T-helper 17 cell (primary cell): ENCODE data around the gene CHD3. TPM values are rescaled to one million over a fixed set of nuclear protein-coding genes. Genes with fewer than 3 reads are reported as not detected.

Experiments used
- ATAC-seq: fragments of 150-1000 bp; cut with Tn5 transposase; 2 replicates; pipeline ENCODE4 v1.10.0; 2021; ENCODE audit warnings: mild to moderate bottlenecking, moderate library complexity
- DNase-seq, 3 donors: peaks; one replicate each; pipeline versions ENCODE4 v3.0.0 to v3.0.0-alpha.2; 2020 to 2021
- H3K9me3 ChIP-seq: one replicate; pipeline ENCODE4 v1.7.0; 2013; ENCODE audit warnings: low read length, mild to moderate bottlenecking; ENCODE audit not compliant: control insufficient read depth, poor library complexity, severe bottlenecking
- H3K27ac Mint-ChIP-seq: one replicate; pipeline ENCODE4 v1.8.0; 2022; ENCODE audit warnings: mild to moderate bottlenecking, moderate library complexity, mixed read lengths
- H3K27me3 Mint-ChIP-seq: one replicate; pipeline ENCODE4 v1.8.0; 2022; ENCODE audit warnings: mixed read lengths
- H3K36me3 Mint-ChIP-seq: one replicate; pipeline ENCODE4 v1.8.0; 2022; ENCODE audit warnings: low read depth, mixed read lengths
- H3K4me1 Mint-ChIP-seq: one replicate; pipeline ENCODE4 v1.8.0; 2022; ENCODE audit warnings: mild to moderate bottlenecking, mixed read lengths
- H3K4me3 Mint-ChIP-seq: one replicate; pipeline ENCODE4 v1.8.0; 2022; ENCODE audit warnings: mild to moderate bottlenecking, moderate library complexity, mixed read lengths
- total RNA-seq, 4 donors: library from RNA in 2 of 4; stranded (reverse) in 2 of 4; gene quantifications; one replicate each; pipeline ENCODE4 v1.2.3 and lab custom pipeline; 2022 to 2026

The CHD3 gene
- total RNA-seq, 2 donors from 2014 or later, result 219 TPM

DNA sequence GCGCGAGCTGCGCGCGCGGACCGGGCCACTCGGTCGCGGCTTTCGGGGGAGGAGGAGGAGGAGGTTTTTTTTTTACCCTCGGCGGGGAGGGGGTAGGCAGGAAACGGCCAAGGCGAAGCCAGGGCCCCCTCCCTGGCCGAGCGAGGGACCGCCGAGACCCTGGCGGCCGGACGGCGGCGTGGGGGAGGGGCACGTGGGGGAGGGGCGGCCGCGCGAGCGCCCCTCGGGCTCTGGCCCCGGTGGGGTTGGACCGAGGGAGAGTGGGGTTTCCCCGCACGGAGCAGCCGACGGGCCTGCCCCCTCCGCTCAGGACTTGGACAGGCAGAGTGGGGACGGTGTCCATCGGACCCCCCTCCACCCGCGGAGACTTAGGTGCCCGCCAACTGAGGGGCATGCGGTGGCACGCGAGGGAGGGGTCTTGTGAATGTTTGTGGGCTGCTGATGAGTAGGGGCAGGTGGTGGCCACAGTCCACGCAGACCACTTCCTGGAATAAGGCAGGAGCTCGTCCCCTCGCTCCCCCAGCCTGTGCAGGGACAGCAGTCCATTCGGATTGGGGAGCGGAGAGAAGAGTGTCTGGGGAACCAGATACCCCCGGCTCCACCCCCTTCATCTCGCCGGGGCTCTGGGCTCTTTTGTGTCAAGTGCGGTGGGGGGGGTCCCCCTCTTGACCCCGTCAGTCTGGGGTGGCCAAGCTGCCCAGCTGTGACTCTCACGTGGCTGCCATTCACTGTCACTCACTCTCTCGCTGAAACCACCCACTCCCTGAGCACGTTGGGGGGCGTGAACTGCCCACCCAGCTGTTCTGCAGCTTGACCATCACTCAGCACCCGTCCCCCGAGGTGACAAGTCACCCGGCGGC is 3.0 kb upstream of the CHD3 start:
- no peaks in the 10 kb centered on the region for H3K9me3 ChIP-seq
- peaks cover 17% of the 10 kb centered on the region for H3K4me1 Mint-ChIP-seq
- H3K36me3 Mint-ChIP-seq, result peaks cover 6% of the 10 kb centered on the region
- H3K27me3 Mint-ChIP-seq, result no peaks in the 10 kb centered on the region
- ATAC-seq, result no peak
- H3K4me3 Mint-ChIP-seq, result no peak overlapping the region
- DNase-seq, result peak; percentile 16 to 32 (median 20)
- H3K27ac Mint-ChIP-seq, result no peak overlapping the region

- Mint-ChIP-seq H3K27ac (no peak overlapping the region), H3K4me1 (peaks cover 17% of the 10 kb centered on the region), H3K4me3 (no peak overlapping the region), H3K36me3 (peaks cover 8% of the 10 kb centered on the region), H3K27me3 (no peaks in the 10 kb centered on the region)
- H3K9me3 ChIP-seq, result no peaks in the 10 kb centered on the region
- ATAC-seq (peak; percentile 27), DNase-seq (peak; percentile 36 to 65 (median 43))
These were observed 2.2 kb upstream of the CHD3 start for GRCh38 chr17:7886227-7887037.

GRCh38 chr17:7887038-7887481 is 1.5 kb upstream of the CHD3 start:
- H3K36me3 Mint-ChIP-seq, result peaks cover 8% of the 10 kb centered on the region
- no peak overlapping the region for H3K4me3 Mint-ChIP-seq
- H3K27me3 Mint-ChIP-seq, result no peaks in the 10 kb centered on the region
- no peak overlapping the region for H3K27ac Mint-ChIP-seq
- H3K4me1 Mint-ChIP-seq, result peaks cover 17% of the 10 kb centered on the region
- DNase-seq (no peak), ATAC-seq (peak; percentile 0)
- H3K9me3 ChIP-seq, result no peaks in the 10 kb centered on the region

- Mint-ChIP-seq H3K4me3 (no peak overlapping the region), H3K4me1 (peaks cover 17% of the 10 kb centered on the region), H3K36me3 (peaks cover 8% of the 10 kb centered on the region), H3K27me3 (no peaks in the 10 kb centered on the region), H3K27ac (no peak overlapping the region)
- DNase-seq, result peak; percentile 65 to 82 (median 76)
- no peaks in the 10 kb centered on the region for H3K9me3 ChIP-seq
- ATAC-seq, result peak; percentile 76
These were observed 956 bp upstream of the CHD3 start for GRCh38 chr17:7887482-7888183.

GRCh38 chr17:7889166-7889955 is 772 bp downstream of the CHD3 start:
- Mint-ChIP-seq H3K27me3 (no peaks in the 10 kb centered on the region), H3K36me3 (peaks cover 12% of the 10 kb centered on the region), H3K4me1 (peaks cover 17% of the 10 kb centered on the region), H3K4me3 (no peak overlapping the region), H3K27ac (no peak overlapping the region)
- DNase-seq, result peak in 2 of 3 donors; percentile 20 to 28
- no peak for ATAC-seq
- H3K9me3 ChIP-seq, result no peaks in the 10 kb centered on the region

- Mint-ChIP-seq H3K27ac (no peak overlapping the region), H3K27me3 (no peaks in the 10 kb centered on the region), H3K4me3 (no peak overlapping the region), H3K4me1 (peaks cover 25% of the 10 kb centered on the region), H3K36me3 (peaks cover 23% of the 10 kb centered on the region)
- H3K9me3 ChIP-seq, result no peaks in the 10 kb centered on the region
- no peak for DNase-seq
- no peak for ATAC-seq
These were observed 4.7 kb downstream of the CHD3 start for GRCh38 chr17:7893187-7893880.

DNA sequence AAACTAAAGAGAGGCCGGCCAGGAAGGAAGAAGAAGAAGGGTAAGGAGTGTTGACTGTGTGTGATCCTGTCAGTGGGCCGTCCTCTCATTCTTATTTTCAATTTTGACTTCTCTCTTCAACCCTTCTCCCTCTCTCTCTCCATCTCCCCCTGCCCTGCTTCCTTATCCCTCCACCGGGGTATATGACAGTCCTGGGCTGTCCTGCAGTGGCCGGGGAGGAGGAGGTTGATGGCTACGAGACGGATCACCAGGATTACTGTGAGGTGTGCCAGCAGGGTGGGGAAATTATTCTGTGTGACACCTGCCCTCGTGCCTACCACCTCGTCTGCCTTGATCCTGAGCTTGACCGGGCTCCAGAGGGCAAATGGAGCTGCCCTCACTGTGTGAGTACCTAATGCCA is 5.6 kb downstream of the CHD3 start:
- Mint-ChIP-seq H3K36me3 (peaks cover 27% of the 10 kb centered on the region), H3K4me3 (no peak overlapping the region), H3K27me3 (no peaks in the 10 kb centered on the region), H3K4me1 (peaks cover 23% of the 10 kb centered on the region), H3K27ac (peak overlapping the region; percentile 21)
- ATAC-seq (no peak), DNase-seq (no peak)
- no peaks in the 10 kb centered on the region for H3K9me3 ChIP-seq

DNA sequence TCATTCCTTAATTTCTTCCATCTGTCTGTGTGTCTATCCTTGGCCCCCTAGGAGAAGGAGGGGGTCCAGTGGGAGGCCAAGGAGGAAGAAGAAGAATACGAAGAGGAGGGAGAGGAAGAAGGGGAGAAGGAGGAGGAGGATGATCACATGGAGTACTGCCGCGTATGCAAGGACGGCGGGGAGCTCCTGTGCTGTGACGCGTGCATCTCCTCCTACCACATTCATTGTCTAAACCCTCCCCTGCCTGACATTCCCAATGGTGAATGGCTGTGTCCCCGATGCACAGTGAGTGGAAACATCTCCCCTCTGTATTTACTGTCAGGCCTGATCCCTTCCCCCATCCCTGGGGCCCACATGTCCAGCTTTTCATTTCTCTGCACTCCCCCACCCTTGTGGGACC is 6.3 kb downstream of the CHD3 start:
- no peak for DNase-seq
- Mint-ChIP-seq H3K27me3 (no peaks in the 10 kb centered on the region), H3K27ac (no peak overlapping the region), H3K36me3 (peaks cover 31% of the 10 kb centered on the region), H3K4me3 (no peak overlapping the region), H3K4me1 (peaks cover 22% of the 10 kb centered on the region)
- ATAC-seq, result no peak
- no peaks in the 10 kb centered on the region for H3K9me3 ChIP-seq

GRCh38 chr17:7897090-7897489 is 8.5 kb downstream of the CHD3 start:
- Mint-ChIP-seq H3K4me3 (no peak overlapping the region), H3K4me1 (peaks cover 17% of the 10 kb centered on the region), H3K27me3 (no peaks in the 10 kb centered on the region), H3K27ac (peak overlapping the region; percentile 61), H3K36me3 (peaks cover 29% of the 10 kb centered on the region)
- no peaks in the 10 kb centered on the region for H3K9me3 ChIP-seq
- ATAC-seq (no peak), DNase-seq (no peak)

GRCh38 chr17:7897773-7898172 is 9.2 kb downstream of the CHD3 start:
- Mint-ChIP-seq H3K4me3 (no peak overlapping the region), H3K36me3 (peaks cover 29% of the 10 kb centered on the region), H3K27ac (peak overlapping the region; percentile 91), H3K4me1 (peaks cover 17% of the 10 kb centered on the region), H3K27me3 (no peaks in the 10 kb centered on the region)
- ATAC-seq (peak; percentile 63), DNase-seq (no peak)
- H3K9me3 ChIP-seq, result no peaks in the 10 kb centered on the region

GRCh38 chr17:7903154-7904103 is 14.8 kb downstream of the CHD3 start:
- Mint-ChIP-seq H3K36me3 (peaks cover 21% of the 10 kb centered on the region), H3K27ac (peak overlapping the region; percentile 54), H3K4me3 (no peak overlapping the region), H3K27me3 (no peaks in the 10 kb centered on the region), H3K4me1 (peaks cover 8% of the 10 kb centered on the region)
- H3K9me3 ChIP-seq, result no peaks in the 10 kb centered on the region
- DNase-seq, result no peak
- no peak for ATAC-seq
